Measurements from ENCODE around the gene SPAG9. TPM values are rescaled to one million over a fixed set of nuclear protein-coding genes. Genes with fewer than 3 reads are reported as not detected.

The SPAG9 gene
- total RNA-seq, 4 donors from 2014 or later: 139 to 171 (median 143) TPM

- TF ChIP-seq CTCF (IDR thresholded peaks at IDR 0.05 in 4 of 5, conservative IDR thresholded peaks at IDR 0.05 in 1 of 5) (no peak), POLR2A (IDR thresholded peaks at IDR 0.05) (no peak)
- DNase-seq: no peak
- H3K27me3 ChIP-seq: no peaks in the 10 kb centered on the region
- intact Hi-C loops (cut with DNase I; ENCODE audit: low total_unique reads): no loop called here
- H3K4me3 ChIP-seq: peak overlapping the region in 2 of 4 donors; percentile 10 to 17
- H3K9me3 ChIP-seq: no peaks in the 10 kb centered on the region
- H3K27ac ChIP-seq: peak overlapping the region in 3 of 4 donors; percentile 5 to 51 (median 36)
- peaks cover 0 to 10% of the 10 kb centered on the region in 2 donors for H3K36me3 ChIP-seq
- peaks cover 0 to 12% of the 10 kb centered on the region in 2 donors for H3K4me1 ChIP-seq
- no peak for ATAC-seq
- in situ Hi-C loops (cut with MboI; ENCODE audit: low sequenced_read_pairs in 4 of 4): no loop called here
Observed at GRCh38 chr17:51029568-51030463, 90.9 kb downstream of the SPAG9 start.

- Histone ChIP-seq H3K27me3 (no peaks in the 10 kb centered on the region), H3K9me3 (no peaks in the 10 kb centered on the region), H3K36me3 (peaks cover 0 to 10% of the 10 kb centered on the region in 2 donors), H3K4me1 (peaks cover 0 to 11% of the 10 kb centered on the region in 2 donors), H3K4me3 (no peak overlapping the region), H3K27ac (peak overlapping the region in 3 of 4 donors; percentile 5 to 51 (median 36))
- in situ Hi-C loops (cut with MboI; ENCODE audit: low sequenced_read_pairs in 4 of 4): no loop called here
- intact Hi-C loops (cut with DNase I; ENCODE audit: low total_unique reads): no loop called here
- no peak for DNase-seq
- no peak for ATAC-seq
- TF ChIP-seq CTCF (IDR thresholded peaks at IDR 0.05 in 4 of 5, conservative IDR thresholded peaks at IDR 0.05 in 1 of 5): no peak
- TF ChIP-seq POLR2A (IDR thresholded peaks at IDR 0.05): no peak
Observed at GRCh38 chr17:51029142-51029541, 91.5 kb downstream of the SPAG9 start.

GRCh38 chr17:51028176-51028863 is 92.3 kb downstream of the SPAG9 start:
- H3K27me3 ChIP-seq: no peaks in the 10 kb centered on the region
- DNase-seq (no peak), ATAC-seq (no peak)
- H3K27ac ChIP-seq: no peak overlapping the region
- H3K4me1 ChIP-seq: peaks cover 0 to 11% of the 10 kb centered on the region in 2 donors
- TF ChIP-seq CTCF (IDR thresholded peaks at IDR 0.05 in 4 of 5, conservative IDR thresholded peaks at IDR 0.05 in 1 of 5): no peak
- H3K4me3 ChIP-seq: no peak overlapping the region
- H3K36me3 ChIP-seq: peaks cover 0 to 10% of the 10 kb centered on the region in 2 donors
- no peaks in the 10 kb centered on the region for H3K9me3 ChIP-seq
- in situ Hi-C loops (cut with MboI; ENCODE audit: low sequenced_read_pairs in 4 of 4) (no loop called here), intact Hi-C loops (cut with DNase I; ENCODE audit: low total_unique reads) (no loop called here)

- H3K36me3 ChIP-seq: peaks cover 0 to 65% of the 10 kb centered on the region in 2 donors
- ATAC-seq: no peak
Observed at GRCh38 chr17:51018541-51018940, 102.1 kb downstream of the SPAG9 start.

More at GRCh38 chr17:51018541-51018940, 102.1 kb downstream of the SPAG9 start:
- Histone ChIP-seq H3K27ac (no peak overlapping the region), H3K27me3 (no peaks in the 10 kb centered on the region), H3K9me3 (no peaks in the 10 kb centered on the region), H3K4me3 (no peak overlapping the region), H3K4me1 (peaks cover 7 to 8% of the 10 kb centered on the region in 2 donors)
- intact Hi-C loops (cut with DNase I; ENCODE audit: low total_unique reads): loop anchor here (5.0 kb wide), 1 partner anchor 74 kb away; no protein-coding TSS in a partner anchor
- no peak for DNase-seq
- no peak for TF ChIP-seq POLR2A (IDR thresholded peaks at IDR 0.05)
- TF ChIP-seq CTCF (IDR thresholded peaks at IDR 0.05 in 4 of 5, conservative IDR thresholded peaks at IDR 0.05 in 1 of 5): no peak
- in situ Hi-C loops (cut with MboI; ENCODE audit: low sequenced_read_pairs in 4 of 4): no loop called here

Data from gastrocnemius medialis (tissue), 4 donors.